Measurements from ENCODE around the gene TAMM41. TPM values are rescaled to one million over a fixed set of nuclear protein-coding genes. Genes with fewer than 3 reads are reported as not detected.

Gene TAMM41
- total RNA-seq, 1 donor from 2014 or later, result 30.9 TPM

- TF ChIP-seq CTCF (IDR thresholded peaks at IDR 0.05; ENCODE audit: unreplicated experiment), result no peak
- no peak for DNase-seq (ENCODE audit: low spot score in 2 of 2, unreplicated experiment in 2 of 2)
- Mint-ChIP-seq H3K4me1 (peaks cover 37% of the 10 kb centered on the region), H3K27me3 (ENCODE audit: low read depth) (no peaks in the 10 kb centered on the region), H3K36me3 (no peaks in the 10 kb centered on the region), H3K4me3 (peak overlapping the region; percentile 28), H3K27ac (peak overlapping the region; percentile 96), H3K9me3 (no peaks in the 10 kb centered on the region)
Observed at GRCh38 chr3:11769704-11770476, 76.8 kb downstream of the TAMM41 start.

- H3K36me3 Mint-ChIP-seq, result no peaks in the 10 kb centered on the region
- no peak overlapping the region for H3K4me3 Mint-ChIP-seq
- H3K4me1 Mint-ChIP-seq, result peaks cover 37% of the 10 kb centered on the region
- no peaks in the 10 kb centered on the region for H3K27me3 Mint-ChIP-seq (ENCODE audit: low read depth)
- H3K27ac Mint-ChIP-seq, result peak overlapping the region; percentile 75
- no peaks in the 10 kb centered on the region for H3K9me3 Mint-ChIP-seq
- DNase-seq (ENCODE audit: low spot score in 2 of 2, unreplicated experiment in 2 of 2), result no peak
- no peak for TF ChIP-seq CTCF (IDR thresholded peaks at IDR 0.05; ENCODE audit: unreplicated experiment)
Observed at GRCh38 chr3:11768604-11769003, 78.1 kb downstream of the TAMM41 start.

- DNase-seq (ENCODE audit: low spot score in 2 of 2, unreplicated experiment in 2 of 2), result no peak
- H3K4me1 Mint-ChIP-seq, result peaks cover 19% of the 10 kb centered on the region
- H3K27ac Mint-ChIP-seq, result peak overlapping the region; percentile 85
- no peaks in the 10 kb centered on the region for H3K36me3 Mint-ChIP-seq
- no peak overlapping the region for H3K4me3 Mint-ChIP-seq
- TF ChIP-seq CTCF (IDR thresholded peaks at IDR 0.05; ENCODE audit: unreplicated experiment), result no peak
- no peaks in the 10 kb centered on the region for H3K27me3 Mint-ChIP-seq (ENCODE audit: low read depth)
- H3K9me3 Mint-ChIP-seq, result no peaks in the 10 kb centered on the region
Observed at GRCh38 chr3:11764931-11765363, 81.7 kb downstream of the TAMM41 start.

GRCh38 chr3:11759996-11760395 is 86.7 kb downstream of the TAMM41 start:
- Mint-ChIP-seq H3K9me3 (no peaks in the 10 kb centered on the region), H3K27ac (no peak overlapping the region), H3K4me3 (no peak overlapping the region), H3K36me3 (no peaks in the 10 kb centered on the region), H3K4me1 (peaks cover 13% of the 10 kb centered on the region), H3K27me3 (ENCODE audit: low read depth) (no peaks in the 10 kb centered on the region)
- TF ChIP-seq CTCF (IDR thresholded peaks at IDR 0.05; ENCODE audit: unreplicated experiment), result no peak
- DNase-seq (ENCODE audit: low spot score in 2 of 2, unreplicated experiment in 2 of 2), result no peak

- H3K27ac Mint-ChIP-seq, result no peak overlapping the region
- H3K36me3 Mint-ChIP-seq, result no peaks in the 10 kb centered on the region
- no peak for TF ChIP-seq CTCF (IDR thresholded peaks at IDR 0.05; ENCODE audit: unreplicated experiment)
- H3K9me3 Mint-ChIP-seq, result no peaks in the 10 kb centered on the region
- H3K4me1 Mint-ChIP-seq, result peaks cover 13% of the 10 kb centered on the region
- H3K4me3 Mint-ChIP-seq, result no peak overlapping the region
- no peaks in the 10 kb centered on the region for H3K27me3 Mint-ChIP-seq (ENCODE audit: low read depth)
- no peak for DNase-seq (ENCODE audit: low spot score in 2 of 2, unreplicated experiment in 2 of 2)
Observed at GRCh38 chr3:11757929-11758328, 88.8 kb downstream of the TAMM41 start.

Data from mesothelial cell of epicardium (in vitro differentiated cells).